ENCODE results near the gene MRPL14.
"Not testable (repeated sequence)": the region's sequence is repeated elsewhere in the genome, so short reads cannot be mapped to it uniquely, and the experiment has no call there.

Gene MRPL14

DNA sequence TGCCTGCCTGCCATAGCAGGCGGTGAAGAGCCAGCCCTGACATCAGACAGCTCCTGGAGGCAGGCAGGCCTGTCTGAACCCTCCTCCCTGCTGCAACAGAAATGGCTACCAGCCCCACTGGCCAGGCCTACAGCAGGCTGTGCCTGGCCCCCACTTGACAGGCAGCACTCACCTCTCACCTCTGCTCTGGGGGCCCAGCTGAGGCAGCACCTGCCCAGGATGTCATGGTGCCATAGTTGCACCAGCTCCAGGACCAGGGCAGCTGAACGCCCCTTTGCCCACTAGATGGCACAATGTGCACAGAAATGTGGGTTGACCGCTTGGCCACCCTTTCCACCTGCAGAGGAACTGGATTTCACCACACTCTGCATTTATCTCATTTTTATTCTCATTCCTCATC lies 30.6 kb downstream of the MRPL14 start:
- DNase-seq: peak; percentile 55

DNA sequence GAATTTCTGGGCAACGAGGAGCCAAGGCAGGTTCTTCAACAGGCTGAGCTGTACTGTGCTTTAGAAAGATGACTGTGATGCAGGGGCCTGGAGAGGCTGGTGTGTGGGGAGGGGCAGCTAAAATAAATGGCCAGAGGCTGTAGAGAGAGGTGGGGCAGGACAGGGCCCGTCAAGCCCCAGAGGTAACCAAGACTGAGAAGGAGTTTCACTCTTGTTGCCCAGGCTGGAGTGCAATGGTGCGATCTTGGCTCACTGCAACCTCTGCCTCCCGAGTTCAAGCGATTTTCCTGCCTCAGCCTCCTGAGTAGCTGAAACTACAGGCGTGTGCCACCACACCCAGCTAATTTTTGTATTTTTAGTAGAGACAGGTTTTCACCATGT lies 32.0 kb downstream of the MRPL14 start:
- not testable (repeated sequence) for DNase-seq

DNA sequence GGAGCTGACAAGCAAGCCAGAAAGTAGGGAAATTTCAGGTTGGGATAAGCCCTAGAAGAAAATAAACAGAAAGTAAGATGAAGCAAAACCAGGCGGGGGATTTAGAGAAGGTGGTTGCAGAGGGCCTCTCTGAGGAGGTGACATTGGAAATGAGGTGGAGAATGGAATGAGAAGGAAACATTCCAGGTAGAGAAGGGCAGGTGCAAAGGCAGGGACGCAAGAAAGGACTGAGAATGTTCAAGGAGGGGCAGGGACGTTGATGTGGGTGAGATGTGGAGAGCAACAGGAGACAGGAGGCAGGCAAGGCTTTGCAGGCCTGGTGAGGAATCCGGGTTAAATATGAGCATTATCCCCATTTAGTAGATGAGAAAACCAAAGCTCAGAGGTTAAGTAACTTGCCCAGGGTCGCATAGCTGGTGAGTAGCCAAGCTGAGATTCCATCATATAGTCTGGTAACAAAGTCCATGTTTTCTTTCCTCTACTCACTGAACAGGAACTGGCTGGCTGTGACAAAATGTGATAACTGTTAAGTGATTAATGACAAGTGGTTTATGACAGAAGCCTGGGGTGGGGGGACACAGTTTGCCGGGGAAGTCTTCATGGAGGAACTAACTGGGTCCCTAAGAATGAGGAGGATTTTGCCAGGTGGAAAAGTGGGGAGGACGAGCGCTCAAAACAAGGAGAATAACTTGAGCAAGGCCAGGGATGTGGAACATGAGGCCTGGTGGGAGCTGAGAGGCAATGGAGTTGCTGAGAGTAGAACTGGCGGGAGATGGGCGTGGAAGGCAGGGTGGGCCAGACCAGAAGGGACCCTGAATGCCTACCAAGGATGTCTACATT lies 32.6 kb downstream of the MRPL14 start:
- no peak for DNase-seq

DNA sequence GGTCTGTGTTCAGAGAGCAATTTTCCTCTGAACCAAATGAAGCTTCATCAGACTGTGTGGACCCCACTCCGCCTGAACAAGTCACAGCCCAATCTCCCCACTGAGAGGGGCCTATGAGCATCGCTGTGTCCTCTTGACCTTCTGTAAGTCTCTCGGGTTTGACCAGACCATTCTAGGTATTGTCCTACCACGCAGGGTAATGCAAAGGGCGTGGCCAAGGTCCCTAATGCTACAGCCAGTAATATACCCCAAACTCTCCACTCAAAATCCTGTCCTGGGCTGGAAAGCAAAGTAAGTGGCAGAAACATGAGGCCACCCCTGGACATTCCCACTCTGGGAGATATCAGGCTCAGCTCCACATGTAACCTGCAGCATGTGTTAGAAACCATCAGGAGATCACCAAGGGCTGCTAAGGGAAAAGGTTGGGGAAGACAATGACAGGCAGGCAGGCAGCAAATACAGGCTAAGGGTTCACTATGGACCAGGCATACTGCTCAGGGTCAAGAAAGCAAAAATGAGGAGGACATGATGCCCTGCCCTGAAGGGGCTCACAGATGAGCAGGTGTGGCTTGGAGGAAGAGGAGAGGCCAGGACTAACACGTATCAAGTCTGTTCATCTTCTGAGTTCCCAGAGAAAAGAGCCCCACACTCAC lies 33.4 kb downstream of the MRPL14 start:
- DNase-seq: no peak

DNA sequence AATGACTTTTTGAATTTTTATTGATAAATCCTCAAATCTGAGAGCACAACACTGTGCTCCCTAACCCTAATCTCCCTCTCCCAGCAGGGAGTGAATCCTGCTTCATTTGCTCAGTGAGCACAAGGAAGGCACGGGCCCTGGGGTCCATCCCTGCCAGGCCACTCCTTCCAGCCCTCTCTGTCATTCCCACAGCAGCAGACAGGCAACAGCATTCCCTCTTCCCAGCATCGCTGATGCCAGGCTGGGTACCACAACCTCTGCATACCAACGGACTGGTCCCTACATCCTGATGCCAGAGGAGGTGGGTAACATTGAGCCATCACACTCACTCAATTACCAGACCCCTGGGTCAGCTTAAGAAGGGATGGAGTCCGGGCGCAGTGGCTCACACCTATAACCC lies 34.2 kb downstream of the MRPL14 start:
- no peak for DNase-seq

DNA sequence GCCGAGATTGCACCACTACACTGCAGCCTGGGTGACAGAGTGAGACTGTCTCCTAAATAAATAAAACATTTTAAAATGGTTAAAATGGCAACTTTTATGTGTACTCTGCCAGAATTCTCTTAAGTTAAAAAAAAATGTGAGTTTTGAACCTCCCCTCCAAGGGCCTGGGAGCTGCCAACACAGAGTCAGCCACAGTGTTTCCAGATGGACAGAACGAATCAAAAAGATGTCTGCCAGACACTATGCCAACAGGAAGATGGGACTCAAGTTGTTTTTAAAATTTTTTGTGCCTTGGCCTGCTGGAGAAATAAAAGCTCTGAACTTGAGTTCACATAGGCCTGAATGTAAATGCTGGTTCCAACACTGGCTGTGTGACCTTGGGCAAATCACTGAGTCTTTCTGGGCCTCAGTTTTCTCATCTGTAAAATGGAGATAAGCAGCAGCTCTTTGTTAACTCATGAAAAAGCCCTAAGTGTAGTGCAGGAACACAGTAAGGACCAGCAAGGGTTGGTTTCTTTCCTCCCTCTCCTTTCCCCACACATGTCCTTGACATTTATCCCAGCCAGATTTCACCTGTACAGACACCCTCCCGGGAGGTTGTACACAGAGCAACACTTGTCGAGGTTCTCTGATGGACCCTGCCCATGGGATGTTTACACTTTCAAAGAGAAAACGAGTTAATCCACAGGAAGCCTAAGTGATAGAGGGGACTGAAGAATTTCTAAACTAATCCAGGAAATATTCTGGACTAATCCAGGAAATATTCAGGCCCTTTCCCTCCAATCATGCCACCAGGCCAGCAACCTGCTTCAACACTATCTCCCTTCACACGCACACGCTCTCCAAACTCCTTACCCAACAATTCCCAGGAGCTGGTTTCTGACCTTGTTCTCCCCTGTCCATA lies 35.0 kb downstream of the MRPL14 start:
- DNase-seq: no peak

DNA sequence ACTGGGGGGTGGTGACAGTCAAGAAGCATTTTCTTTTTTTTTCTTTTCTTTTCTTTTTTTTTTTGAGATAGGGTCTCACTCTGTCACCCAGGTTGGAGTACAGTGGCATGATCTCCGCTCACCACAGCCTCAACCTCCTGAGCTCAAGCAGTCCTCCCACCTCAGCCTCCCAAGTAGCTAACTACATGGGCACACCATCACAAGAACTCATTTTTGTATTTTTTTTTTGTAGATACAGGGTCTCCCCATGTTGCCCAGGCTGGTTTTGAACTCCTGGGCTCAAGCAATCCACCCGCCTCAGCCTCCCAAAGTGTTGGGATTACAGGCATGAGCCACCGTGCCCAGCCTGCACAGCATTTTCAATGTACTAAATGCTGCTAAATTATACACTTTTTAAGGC lies 35.9 kb downstream of the MRPL14 start:
- DNase-seq: not testable (repeated sequence)

DNA sequence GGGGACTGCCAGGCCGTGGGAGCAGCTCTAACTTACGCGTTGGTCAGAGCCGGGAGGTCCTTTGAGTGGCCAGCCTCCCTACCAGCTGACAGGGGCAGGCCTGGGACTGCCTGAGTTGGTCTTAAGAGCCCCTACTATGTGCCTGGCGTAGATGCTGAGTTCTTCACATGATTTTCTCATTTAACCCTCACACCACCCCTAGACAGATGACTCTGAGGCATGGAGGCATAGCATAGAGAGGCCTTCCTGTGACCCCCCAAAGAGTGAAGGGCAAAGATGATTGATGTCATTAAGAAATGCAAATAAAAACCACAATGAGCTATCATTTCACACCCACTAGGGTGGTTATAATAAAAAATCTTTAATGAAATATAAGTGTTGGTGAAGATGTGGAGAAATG lies 36.8 kb downstream of the MRPL14 start:
- DNase-seq: no peak

DNA sequence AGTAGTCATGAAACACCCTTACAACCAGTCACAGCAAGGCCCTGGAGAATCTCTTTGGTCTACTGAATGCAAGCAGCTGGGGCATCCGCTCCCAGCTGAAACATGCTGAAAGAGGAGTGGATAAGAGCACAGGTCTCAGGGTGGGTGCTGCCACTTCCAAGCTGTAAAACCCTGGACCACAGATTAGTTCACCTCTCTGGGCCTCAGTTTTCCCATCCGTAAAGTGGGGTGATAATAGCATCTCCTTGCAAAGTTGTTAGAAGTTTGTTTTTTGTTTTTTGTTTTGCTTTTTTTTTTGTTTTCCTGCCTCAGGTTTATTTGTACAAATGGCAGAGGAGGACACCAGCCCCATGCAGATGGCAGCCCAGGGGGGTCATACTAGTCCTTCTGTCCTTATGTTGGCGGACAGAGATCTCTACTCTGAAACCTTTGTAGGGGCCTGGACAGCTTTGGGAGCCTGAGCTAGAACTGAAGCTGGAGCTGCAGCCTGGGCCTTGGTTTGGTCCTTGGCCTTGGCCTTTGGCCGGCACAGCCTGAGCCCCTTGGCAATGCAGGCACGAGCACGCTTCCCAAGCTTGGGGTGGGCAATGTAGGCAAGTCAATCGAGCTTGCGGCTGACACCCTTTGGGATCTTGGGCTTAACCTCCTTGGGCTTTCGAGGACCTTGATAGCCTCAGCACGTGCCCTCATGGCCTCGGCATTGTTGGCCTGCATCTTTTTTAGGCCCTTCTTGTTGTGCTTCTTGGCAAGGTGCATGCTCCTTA lies 38.2 kb downstream of the MRPL14 start:
- DNase-seq: no peak

DNA sequence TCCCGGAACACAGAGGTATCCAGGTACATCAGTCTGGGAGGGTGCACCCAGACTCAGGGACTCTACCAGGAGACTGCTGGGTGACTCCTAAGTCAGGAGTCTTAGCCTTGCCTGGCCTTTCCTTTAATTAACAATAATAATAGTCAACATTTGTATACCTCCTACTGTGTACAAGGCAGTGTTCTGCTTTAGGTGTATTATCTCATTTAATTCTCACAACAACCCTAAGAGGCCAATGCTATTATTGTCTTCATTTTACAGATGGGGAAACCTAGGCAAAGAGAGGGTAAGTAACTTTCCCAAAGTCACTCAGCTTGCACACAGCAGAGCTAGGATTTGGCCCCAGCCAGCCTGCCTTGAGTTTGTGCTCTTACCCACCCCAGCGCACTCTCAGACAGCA lies 39.6 kb downstream of the MRPL14 start:
- DNase-seq: no peak

DNA sequence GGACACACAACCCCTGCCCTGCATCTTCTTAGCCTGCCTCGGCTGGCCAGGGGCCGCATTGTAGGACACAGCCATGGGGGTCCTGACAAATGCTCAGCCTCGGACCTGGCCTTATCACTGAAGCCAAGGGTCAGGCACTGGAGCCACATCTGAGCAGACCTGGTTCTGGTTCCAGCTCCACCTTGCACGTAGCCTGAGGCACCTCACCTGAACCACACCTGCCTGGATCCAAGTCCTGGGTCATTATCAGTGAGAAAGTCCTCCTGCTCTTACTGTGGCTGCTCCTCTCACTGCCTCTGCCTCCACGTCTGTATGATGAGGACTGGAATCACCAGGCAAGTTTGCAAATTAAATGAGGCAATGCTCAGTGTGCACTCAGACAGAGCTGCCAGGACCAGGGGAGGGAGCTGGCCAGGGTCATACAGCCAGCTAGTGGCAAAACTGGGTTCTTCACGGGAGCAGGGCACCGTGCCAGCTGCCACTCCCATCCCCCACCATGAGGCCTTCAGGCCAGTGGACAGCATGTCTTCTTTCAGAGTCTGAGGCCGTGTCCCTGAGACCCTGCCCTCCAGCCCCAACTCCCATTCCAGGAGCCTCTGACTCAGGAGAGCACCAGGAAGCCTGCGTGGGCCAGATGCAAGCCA lies 40.2 kb downstream of the MRPL14 start:
- DNase-seq: no peak

DNA sequence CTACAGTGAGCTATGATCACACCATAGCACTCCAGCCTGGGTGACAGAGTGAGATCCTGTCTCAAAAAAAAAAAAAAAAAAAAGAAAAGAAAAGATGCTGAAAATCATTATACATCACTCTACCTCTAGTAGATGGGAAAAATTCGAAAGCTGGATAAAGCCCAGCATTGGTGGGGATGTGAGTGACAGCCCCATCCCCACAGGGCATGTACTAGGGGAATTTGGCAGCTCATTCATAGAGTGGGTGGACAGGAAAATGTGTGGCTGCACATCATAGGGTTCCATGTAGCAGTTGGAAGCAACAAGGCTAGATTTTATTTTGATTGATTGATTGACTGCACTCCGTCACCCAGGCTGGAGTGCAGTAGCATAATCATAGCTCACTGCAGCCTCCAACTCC lies 42.0 kb downstream of the MRPL14 start:
- DNase-seq: no peak

DNA sequence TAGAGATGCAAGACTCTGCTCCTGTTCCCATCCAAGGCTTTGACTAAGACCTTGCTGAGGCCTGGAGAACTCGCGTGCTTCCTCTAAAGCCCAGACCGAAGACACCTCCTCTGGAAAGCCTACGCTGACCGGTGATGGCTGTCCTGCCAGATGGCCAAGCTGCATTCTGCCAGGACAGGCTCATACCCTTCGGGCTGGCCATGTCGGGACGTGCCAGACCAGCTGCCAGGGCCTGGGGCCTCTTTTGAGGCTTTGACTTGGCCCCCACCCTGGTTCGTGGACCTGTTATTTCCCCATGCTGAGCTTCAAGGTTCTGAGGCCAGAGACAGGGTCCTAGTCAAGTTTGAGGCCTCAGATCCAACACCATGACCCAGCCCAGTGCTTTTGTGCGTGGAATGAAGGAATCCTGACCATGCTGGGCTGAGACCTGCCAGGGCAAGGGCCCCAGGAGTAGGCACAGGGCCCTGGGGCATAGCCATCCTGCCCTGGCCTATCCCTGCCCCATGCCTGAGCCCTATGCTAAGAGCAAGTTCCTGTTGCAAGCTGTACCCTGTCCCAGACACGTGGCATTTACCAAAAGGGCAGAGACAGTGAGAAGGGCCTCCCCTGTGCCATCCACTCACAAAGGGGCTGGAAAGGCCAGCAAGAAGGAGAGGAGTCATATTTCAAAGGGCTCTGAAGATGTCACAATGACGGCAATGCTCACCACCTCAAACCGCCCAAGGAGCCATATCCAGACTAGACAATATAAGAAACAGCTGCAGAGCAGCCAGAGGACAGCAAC lies 42.8 kb downstream of the MRPL14 start:
- DNase-seq: no peak

DNA sequence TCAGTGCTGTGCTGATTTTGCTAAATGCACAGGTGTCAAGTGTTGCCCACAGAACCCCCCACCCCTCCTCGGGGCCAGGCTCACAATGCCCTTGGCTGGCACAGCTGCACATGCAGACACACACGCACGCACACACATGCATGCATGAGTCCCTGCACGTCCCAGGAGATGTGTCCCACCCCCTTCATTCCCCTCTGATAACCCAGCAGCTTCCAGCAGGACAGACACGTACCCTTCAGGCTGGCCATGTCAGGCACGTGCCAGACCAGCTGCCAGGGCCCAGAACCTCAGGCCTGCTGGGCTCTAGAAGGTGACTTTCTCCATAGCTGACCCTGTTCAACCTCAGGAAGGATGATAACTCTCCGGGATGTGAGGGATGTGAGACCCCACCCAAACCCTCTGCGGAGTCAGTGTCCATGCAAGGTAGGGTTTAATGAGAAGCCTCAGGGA lies 44.4 kb downstream of the MRPL14 start:
- no peak for DNase-seq

DNA sequence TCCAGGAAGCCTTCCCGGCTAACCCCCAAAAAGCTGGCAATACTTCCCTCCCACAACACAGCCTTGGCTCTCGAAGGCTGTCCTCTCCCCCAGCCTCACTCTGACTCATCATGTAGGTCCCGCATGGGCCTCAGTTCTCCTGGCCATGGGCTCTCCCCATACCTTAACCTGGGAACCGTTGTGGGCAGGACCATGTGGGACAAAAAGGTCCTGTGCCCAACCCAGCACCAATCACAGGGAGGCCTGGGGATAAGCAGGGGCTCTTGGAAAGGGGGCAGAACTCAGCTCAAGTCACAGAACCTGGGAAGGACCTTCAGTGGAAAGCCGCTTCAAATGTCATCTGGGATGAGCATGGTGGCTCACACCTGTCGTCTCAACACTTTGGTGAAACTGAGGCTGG lies 45.5 kb downstream of the MRPL14 start:
- no peak for DNase-seq

DNA sequence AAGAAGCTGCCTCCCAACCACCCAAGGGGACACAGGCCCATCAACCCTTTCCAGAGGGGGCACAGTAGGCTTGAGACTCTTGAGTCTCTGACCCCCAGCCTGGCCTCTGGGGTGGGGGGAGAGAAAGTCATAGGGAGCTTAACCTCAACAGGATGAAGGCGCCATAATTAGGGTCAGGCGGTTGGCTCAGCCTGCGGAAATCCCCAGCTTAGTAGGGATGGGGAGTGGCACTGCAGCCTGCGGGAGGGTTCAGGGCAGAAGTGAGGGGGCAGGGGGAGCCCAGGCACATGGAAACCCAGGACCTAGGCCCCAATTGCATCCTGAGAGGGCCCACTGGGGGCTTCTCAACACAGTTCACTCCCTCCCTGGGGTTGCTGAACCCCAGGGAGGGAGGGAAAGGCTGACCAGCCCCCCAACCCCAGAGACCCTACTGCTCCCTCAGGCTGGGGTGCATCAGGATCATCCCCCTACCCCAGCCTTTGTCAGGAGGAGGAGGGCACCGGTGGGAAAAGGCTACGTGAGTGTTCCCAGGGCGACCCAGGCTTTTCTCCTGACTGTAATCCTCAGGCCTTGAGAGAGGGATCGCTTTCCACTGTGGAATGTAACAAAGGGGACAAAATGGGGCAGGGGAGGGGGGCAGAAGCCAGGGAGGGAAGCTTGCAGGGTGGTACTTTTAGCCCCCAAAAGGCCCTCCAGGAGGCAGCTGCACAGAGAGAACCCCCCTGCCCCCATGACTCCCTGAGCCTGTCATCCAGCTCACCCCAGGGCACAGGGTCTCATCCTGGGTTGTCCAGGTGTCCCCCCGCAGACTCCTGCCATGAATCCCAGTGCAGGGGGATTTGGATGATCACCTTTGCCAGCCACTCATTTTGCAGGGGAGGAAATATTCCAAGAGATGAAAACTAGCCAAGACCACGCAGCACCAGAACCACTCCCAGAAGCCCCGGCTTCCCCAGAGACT lies 46.4 kb downstream of the MRPL14 start:
- no peak for DNase-seq

DNA sequence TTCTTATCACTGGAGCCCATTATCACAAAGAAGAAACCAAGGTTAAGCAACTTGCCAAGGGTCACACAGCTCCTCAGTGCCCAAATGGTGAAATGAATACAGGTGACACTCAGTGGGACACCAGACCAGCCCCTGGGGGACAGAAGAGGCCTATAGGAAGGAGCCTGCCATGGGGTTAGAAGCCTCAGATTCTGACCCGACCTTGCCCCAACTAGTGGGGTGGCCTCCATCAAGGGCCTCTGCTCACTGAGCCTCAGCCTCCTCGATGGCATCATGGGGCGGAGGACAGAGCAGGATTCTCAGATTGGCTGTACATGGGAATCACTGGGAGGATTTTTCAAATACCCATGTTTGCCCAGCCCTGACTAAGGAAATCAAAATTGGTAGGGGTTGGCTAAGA lies 47.6 kb downstream of the MRPL14 start:
- no peak for DNase-seq

DNA sequence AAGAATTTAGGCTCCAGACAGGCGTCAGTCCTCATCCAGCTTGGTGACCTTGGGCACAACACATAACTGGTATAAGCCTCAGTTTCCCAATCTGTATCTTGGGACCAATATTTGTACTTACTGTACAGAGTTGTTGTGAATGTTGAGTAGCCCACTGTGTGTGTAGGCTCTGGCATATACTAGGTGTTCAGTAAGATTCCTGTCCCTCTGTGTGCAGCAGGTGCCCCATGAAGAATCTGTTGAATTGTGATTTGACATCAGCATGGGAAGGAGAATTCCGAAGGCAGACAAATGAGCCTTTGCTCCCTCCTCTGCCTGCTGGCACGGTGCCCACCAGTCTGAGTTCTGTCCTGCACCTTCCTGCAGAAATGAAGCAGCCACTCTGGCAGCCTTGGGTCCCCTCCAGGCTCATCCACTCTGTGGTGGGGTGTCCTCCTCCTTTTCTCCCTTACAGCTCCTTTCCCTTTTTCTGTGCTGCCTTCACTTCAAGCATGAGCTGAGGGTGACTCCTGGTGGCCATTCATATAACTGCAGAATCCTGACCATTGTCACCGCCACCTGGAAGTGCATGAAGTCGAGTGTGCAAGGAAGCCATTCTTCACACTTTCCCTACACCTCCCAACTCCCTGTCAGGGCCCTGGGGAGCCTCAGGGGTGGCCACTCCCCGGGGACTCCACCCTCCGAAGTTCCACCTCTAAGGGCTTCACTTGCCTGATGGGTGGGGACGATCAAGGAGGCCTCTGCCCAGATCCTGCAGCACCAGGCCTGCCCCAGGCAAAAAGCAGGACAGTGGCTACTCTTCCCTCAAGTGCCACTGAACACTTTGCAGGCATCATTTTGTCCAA lies 48.2 kb downstream of the MRPL14 start:
- DNase-seq: peak; percentile 48

DNA sequence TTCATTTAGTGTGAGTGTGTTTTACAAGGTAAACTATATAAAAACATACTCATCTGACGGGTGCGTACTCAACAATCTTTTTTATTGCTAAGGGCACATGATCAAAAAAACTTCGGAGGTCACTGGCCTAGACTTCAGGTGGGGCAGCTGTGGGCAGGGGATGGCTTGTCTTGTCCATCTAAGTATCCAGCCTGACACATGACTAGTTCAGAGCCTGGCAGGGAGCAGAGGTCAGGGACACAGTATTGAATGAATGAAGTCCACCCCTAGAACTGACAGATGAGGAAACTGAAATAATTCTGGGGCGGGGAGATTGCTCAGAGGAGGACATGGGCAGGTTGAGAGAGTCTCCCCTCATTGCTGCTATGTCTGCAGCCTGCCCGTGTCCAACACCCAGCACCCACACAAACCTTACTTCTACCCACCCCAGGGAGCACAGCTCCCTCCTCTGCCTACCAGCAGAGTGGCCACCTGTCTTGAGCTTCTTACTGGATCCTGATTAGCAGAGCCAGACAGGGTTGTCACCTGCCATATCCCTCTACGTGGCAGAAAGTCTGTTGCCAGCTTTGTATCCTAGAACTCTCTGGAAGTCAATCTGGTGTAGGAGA lies 48.9 kb downstream of the MRPL14 start:
- no peak for DNase-seq

Measured in activated effector memory CD4-positive, alpha-beta T cell treated with Interleukin-2 at 50 U/mL for 16 hours (primary cell).